ENCODE data around the gene PSD4. TPM values are rescaled to one million over a fixed set of nuclear protein-coding genes. Genes with fewer than 3 reads are reported as not detected.

PSD4 gene
- total and polyA plus RNA-seq, 4 donors: 20.9 to 48.1 (median 29.0) TPM

- peaks cover 0 to 19% (median 8%) of the 10 kb centered on the region in 5 donors for H3K4me1 ChIP-seq (ENCODE audit: control insufficient read depth in 5 of 5, insufficient read depth in 5 of 5, low read length in 5 of 5)
- no peaks in the 10 kb centered on the region for H3K9me3 ChIP-seq (ENCODE audit: control insufficient read depth in 4 of 4, insufficient read depth in 3 of 4, low read length in 3 of 4)
- H3K9ac ChIP-seq (ENCODE audit: insufficient read depth in 1 of 2, low read length in 2 of 2): no peak overlapping the region
- ATAC-seq (ENCODE audit: insufficient read depth, low FRiP score) (no peak), DNase-seq (no peak)
- H3K27ac ChIP-seq (ENCODE audit: low read depth in 1 of 2, low read length in 1 of 2): no peak overlapping the region
- H3K27me3 ChIP-seq (ENCODE audit: control insufficient read depth in 3 of 3, insufficient read depth in 3 of 3, low read length in 2 of 3): no peaks in the 10 kb centered on the region
- TF ChIP-seq CTCF (IDR thresholded peaks at IDR 0.05; ENCODE audit: control extremely low read depth, extremely low read depth): no peak
- 82 to 87% methylated on average over 2 of the region's 2 CpGs for WGBS, 2 donors
- no peak overlapping the region for H3K4me3 ChIP-seq
- peaks cover 0 to 2% (median 0%) of the 10 kb centered on the region in 4 donors for H3K36me3 ChIP-seq (ENCODE audit: control insufficient read depth in 4 of 4, insufficient read depth in 4 of 4, low read length in 4 of 4)
Observed at GRCh38 chr2:113183703-113184102, 9.9 kb downstream of the PSD4 start.

- H3K9ac ChIP-seq (ENCODE audit: insufficient read depth in 1 of 2, low read length in 2 of 2): no peak overlapping the region
- H3K4me1 ChIP-seq (ENCODE audit: control insufficient read depth in 5 of 5, insufficient read depth in 5 of 5, low read length in 5 of 5): peaks cover 0 to 19% (median 8%) of the 10 kb centered on the region in 5 donors
- H3K4me3 ChIP-seq: no peak overlapping the region
- H3K36me3 ChIP-seq (ENCODE audit: control insufficient read depth in 4 of 4, insufficient read depth in 4 of 4, low read length in 4 of 4): peaks cover 0 to 2% (median 0%) of the 10 kb centered on the region in 4 donors
- H3K9me3 ChIP-seq (ENCODE audit: control insufficient read depth in 4 of 4, insufficient read depth in 3 of 4, low read length in 3 of 4): no peaks in the 10 kb centered on the region
- no peaks in the 10 kb centered on the region for H3K27me3 ChIP-seq (ENCODE audit: control insufficient read depth in 3 of 3, insufficient read depth in 3 of 3, low read length in 2 of 3)
- WGBS, 2 donors: 57 to 82% methylated on average over 6 to 8 of the region's 8 CpGs
- no peak overlapping the region for H3K27ac ChIP-seq (ENCODE audit: low read depth in 1 of 2, low read length in 1 of 2)
- no peak for TF ChIP-seq CTCF (IDR thresholded peaks at IDR 0.05; ENCODE audit: control extremely low read depth, extremely low read depth)
- ATAC-seq (ENCODE audit: insufficient read depth, low FRiP score) (no peak), DNase-seq (no peak)
Observed at GRCh38 chr2:113184531-113185230, 10.9 kb downstream of the PSD4 start.

- TF ChIP-seq CTCF (IDR thresholded peaks at IDR 0.05; ENCODE audit: control extremely low read depth, extremely low read depth): no peak
- 61 to 71% methylated on average over 10 of the region's 10 CpGs for WGBS, 2 donors
- Histone ChIP-seq H3K4me1 (ENCODE audit: control insufficient read depth in 5 of 5, insufficient read depth in 5 of 5, low read length in 5 of 5) (peaks cover 0 to 17% (median 8%) of the 10 kb centered on the region in 5 donors), H3K9ac (ENCODE audit: insufficient read depth in 1 of 2, low read length in 2 of 2) (no peak overlapping the region), H3K36me3 (ENCODE audit: control insufficient read depth in 4 of 4, insufficient read depth in 4 of 4, low read length in 4 of 4) (peaks cover 0 to 2% (median 0%) of the 10 kb centered on the region in 4 donors), H3K27ac (ENCODE audit: low read depth in 1 of 2, low read length in 1 of 2) (no peak overlapping the region), H3K4me3 (no peak overlapping the region), H3K9me3 (ENCODE audit: control insufficient read depth in 4 of 4, insufficient read depth in 3 of 4, low read length in 3 of 4) (no peaks in the 10 kb centered on the region), H3K27me3 (ENCODE audit: control insufficient read depth in 3 of 3, insufficient read depth in 3 of 3, low read length in 2 of 3) (no peaks in the 10 kb centered on the region)
- no peak for ATAC-seq (ENCODE audit: insufficient read depth, low FRiP score)
- no peak for DNase-seq
Observed at GRCh38 chr2:113185664-113186432, 12.1 kb downstream of the PSD4 start.

Data from lung (tissue), 12 donors.